Pancreas (tissue), 10 donors: ENCODE results near the gene DGCR8. TPM values are rescaled to one million over a fixed set of nuclear protein-coding genes. Genes with fewer than 3 reads are reported as not detected.
"Not testable (repeated sequence)": the region's sequence is repeated elsewhere in the genome, so short reads cannot be mapped to it uniquely, and the experiment has no call there.

Experiments used
- ATAC-seq, 4 donors: fragments of 200-7000 bp; cut with Tn5 transposase; one replicate each; pipeline versions ENCODE4 v1.8.0 to v1.9.1; 2020; ENCODE audit warnings: mild to moderate bottlenecking in 4 of 4, moderate library complexity in 4 of 4
- DNase-seq, 6 donors: peaks; one replicate each; pipeline ENCODE4 v3.0.0-alpha.2; 2020
- FAIRE-seq: peaks from 2 replicates; lab custom pipeline; 2012; peaks lifted over from hg19 to GRCh38; lab: Jason Lieb, UNC
- H3K27ac ChIP-seq, 4 donors: fragments of 200-600 bp; sonication (generic); 1 replicate in 3 of 4; 2 replicates in 1 of 4; pipeline versions ENCODE4 v1.5.0 to v1.8.0; 2020
- H3K27me3 ChIP-seq, 4 donors: fragments of 200-600 bp; one replicate each; pipeline ENCODE4 v1.8.0; 2021
- H3K36me3 ChIP-seq, 3 donors: fragments of 200-600 bp; sonication (generic) in 1 of 3; one replicate each; pipeline versions ENCODE4 v1.5.0 to v1.8.0; 2020 to 2021
- H3K4me1 ChIP-seq, 3 donors: fragments of 200-600 bp; one replicate each; pipeline ENCODE4 v1.8.0; 2021
- H3K4me3 ChIP-seq, 4 donors: fragments of 200-600 bp; sonication (generic) in 2 of 4; one replicate each; pipeline versions ENCODE4 v1.5.0 to v1.8.0; 2020 to 2021
- H3K9me3 ChIP-seq, 4 donors: fragments of 200-600 bp; one replicate each; pipeline ENCODE4 v1.8.0; 2021
- WGBS, 2 donors: extraction: QIAGEN DNeasy Blood & Tissue Kit; methylation state at CpG; one replicate each; pipeline ENCODE4 v1.1.7; 2013; 5-methylcytosine and 5-hydroxymethylcytosine counted together
- intact Hi-C, 3 donors: fragments of 100-400 bp; cut with DNase I; formaldehyde crosslinking; loops; one replicate each; pipeline versions ENCODE4 v1.11.1 to v1.14.2; 2022
- polyA plus RNA-seq, 2 donors: library from polyadenylated mRNA; stranded (reverse); fragments of 200-250 nt; gene quantifications; one replicate each; pipeline ENCODE4 v1.2.3, GENCODE V29; 2013
- total RNA-seq, 6 donors: library from RNA; stranded (reverse); fragmentation: NEBNext Ultra II Directional in 4 of 6; extraction: Animal tissue kit (Norgen Biotek cat#: 25700) in 4 of 6; gene quantifications; one replicate each; pipeline versions ENCODE4 v1.2.1 to v1.2.4, GENCODE V29; 2021 to 2023
- TF ChIP-seq, protein P1 (sequence below), 4 donors: fragments of 200-600 bp; sonication (generic) in 3 of 4; IDR thresholded peaks; one replicate each; pipeline versions ENCODE4 v1.5.0 to v1.8.0; 2021; ENCODE audit warnings: antibody characterized with exemption in 4 of 4
- donor health status: healthy with polysubstance abuse.
- donor health status: DM: no; HTN: no; CAD: no; lungs with moderate emphysema.
- donor health status: DM: no; HTN: no; CAD: no.
- donor health status: control.
- donor health status: control.
- donor health status: Bipolar disorder and iron deficiency.
- donor health status: DM: yes; HTN: yes; CAD: no.
- donor health status: DM: no; HTN: no; CAD: no.
- donor health status: DM: no; HTN: no; CAD: no.
- donor health status: DM: yes; HTN: yes; CAD: no.

The DGCR8 gene
- total and polyA plus RNA-seq, 8 donors = 14.9 to 31.9 (median 18.9) TPM

DNA sequence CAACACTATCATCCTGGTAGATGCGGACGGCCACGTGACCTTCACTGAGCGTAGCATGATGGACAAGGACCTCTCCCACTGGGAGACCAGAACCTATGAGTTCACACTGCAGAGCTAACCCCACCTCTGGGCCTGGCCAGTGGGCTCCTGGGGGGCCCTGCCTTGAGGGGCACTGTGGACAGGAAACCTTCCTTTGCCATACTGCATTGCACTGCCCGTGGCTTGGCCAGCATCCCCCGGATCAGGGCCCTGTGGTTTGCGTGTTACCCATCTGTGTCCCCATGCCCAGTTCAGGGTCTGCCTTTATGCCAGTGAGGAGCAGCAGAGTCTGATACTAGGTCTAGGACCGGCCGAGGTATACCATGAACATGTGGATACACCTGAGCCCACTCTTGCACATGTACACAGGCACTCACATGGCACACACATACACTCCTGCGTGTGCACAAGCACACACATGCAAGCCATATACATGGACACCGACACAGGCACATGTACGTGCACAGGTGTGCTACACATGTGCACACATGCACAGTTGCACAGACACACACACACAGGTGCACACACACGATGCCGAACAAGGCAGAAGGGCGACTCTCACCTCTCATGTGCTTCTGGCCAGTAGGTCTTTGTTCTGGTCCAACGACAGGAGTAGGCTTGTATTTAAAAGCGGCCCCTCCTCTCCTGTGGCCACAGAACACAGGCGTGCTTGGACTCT lies 15.3 kb upstream of the DGCR8 start:
- H3K27ac ChIP-seq = no peak overlapping the region
- no peaks in the 10 kb centered on the region for H3K4me1 ChIP-seq
- intact Hi-C loops = no loop called here
- no peak overlapping the region for H3K4me3 ChIP-seq
- no peaks in the 10 kb centered on the region for H3K27me3 ChIP-seq
- TF ChIP-seq, protein P1, sequence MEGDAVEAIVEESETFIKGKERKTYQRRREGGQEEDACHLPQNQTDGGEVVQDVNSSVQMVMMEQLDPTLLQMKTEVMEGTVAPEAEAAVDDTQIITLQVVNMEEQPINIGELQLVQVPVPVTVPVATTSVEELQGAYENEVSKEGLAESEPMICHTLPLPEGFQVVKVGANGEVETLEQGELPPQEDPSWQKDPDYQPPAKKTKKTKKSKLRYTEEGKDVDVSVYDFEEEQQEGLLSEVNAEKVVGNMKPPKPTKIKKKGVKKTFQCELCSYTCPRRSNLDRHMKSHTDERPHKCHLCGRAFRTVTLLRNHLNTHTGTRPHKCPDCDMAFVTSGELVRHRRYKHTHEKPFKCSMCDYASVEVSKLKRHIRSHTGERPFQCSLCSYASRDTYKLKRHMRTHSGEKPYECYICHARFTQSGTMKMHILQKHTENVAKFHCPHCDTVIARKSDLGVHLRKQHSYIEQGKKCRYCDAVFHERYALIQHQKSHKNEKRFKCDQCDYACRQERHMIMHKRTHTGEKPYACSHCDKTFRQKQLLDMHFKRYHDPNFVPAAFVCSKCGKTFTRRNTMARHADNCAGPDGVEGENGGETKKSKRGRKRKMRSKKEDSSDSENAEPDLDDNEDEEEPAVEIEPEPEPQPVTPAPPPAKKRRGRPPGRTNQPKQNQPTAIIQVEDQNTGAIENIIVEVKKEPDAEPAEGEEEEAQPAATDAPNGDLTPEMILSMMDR (IDR thresholded peaks at IDR 0.05) = no peak
- FAIRE-seq = no peak
- no peaks in the 10 kb centered on the region for H3K9me3 ChIP-seq
- DNase-seq = peak in 1 of 6 donors; percentile 22
- H3K36me3 ChIP-seq = no peaks in the 10 kb centered on the region
- no peak for ATAC-seq
- 89% methylated on average over 18 of the region's 18 CpGs for WGBS, 2 donors

DNA sequence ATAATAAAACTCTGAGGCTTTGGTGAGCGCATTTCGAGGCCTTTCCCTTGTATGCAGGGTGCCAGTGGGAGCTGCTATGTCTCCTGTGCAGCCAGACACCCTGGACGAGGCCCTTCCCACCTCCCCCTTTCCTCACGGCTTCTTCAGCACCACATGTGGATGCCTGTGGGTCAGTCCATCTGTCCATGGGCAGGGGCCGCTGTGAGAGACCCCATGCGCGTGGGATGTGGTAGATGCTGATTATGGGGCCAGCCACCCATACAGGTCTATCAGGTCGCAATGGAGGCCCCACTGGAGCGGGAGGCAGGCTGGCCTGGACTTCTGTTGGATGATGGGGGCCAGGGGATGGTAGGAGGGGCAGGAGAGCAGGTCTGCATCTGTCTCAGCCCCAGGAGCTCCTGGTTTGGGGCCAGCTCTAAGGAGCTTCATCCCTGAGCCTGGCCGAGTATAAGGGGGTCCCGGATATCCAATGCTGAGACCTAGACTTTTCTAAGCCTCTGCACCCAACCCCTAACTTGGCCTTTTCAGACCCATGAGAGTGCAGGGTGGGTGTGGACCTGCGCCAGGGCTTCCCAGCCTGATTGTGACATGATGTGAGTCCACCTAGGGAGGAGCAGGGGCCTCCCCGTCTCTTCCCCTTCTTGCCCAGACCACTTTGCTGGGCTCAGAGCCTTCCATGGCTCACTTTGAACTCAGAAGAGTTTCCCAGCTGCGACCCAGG lies 14.0 kb upstream of the DGCR8 start:
- no peak overlapping the region for H3K27ac ChIP-seq
- no peaks in the 10 kb centered on the region for H3K36me3 ChIP-seq
- no peak for FAIRE-seq

DNA sequence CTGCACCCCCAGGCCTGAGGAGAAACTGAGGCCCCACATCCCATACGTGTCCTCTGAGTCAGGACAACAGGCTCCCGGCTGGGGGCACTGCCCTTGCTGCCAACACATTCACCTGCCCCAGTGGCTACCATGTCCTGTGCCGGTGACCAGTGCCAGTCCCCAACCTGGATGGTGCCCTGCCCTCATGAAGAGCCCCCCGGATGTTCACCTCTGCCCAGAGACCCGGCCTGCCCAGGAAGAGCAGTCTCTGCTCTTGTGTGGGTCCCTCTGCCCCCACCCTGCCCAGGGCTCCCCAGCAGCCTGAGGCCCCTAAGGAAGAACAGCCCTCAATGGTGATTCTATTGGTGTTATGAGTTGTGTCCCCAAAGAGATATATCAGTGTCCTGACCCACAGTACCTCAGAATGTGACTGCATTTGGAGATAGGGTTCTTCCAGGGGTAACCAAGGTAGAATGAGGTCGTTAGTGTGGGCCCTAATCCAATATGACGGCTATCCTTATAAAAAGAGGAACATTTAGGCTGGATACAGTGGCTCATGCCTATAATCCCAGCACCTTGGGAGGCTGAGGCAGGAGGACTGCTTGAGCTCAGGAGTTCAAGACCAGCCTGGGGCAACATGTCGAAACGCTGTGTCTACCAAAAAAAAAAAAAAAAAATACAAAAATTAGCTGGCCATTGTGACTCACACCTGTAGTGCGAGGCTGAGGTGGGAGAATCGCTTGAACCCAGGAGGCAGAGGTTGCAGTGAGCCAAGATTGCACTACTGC lies 13.2 kb upstream of the DGCR8 start:
- DNase-seq = peak in 2 of 6 donors; percentile 12 to 58
- Histone ChIP-seq H3K4me3 (no peak overlapping the region), H3K9me3 (no peaks in the 10 kb centered on the region), H3K27ac (no peak overlapping the region), H3K4me1 (no peaks in the 10 kb centered on the region), H3K36me3 (no peaks in the 10 kb centered on the region), H3K27me3 (no peaks in the 10 kb centered on the region)
- TF ChIP-seq, protein P1 (IDR thresholded peaks at IDR 0.05) = no peak
- no peak for FAIRE-seq
- WGBS, 2 donors = 93 to 94% methylated on average over 11 of the region's 11 CpGs
- intact Hi-C loops = no loop called here
- no peak for ATAC-seq

More for the DNA sequence above, 14.0 kb upstream of the DGCR8 start:
- H3K4me3 ChIP-seq = no peak overlapping the region
- DNase-seq (peak in 1 of 6 donors; percentile 53), ATAC-seq (no peak)
- 89 to 91% methylated on average over 14 of the region's 14 CpGs for WGBS, 2 donors
- TF ChIP-seq, protein P1 (IDR thresholded peaks at IDR 0.05) = no peak
- intact Hi-C loops = no loop called here
- no peaks in the 10 kb centered on the region for H3K4me1 ChIP-seq
- no peaks in the 10 kb centered on the region for H3K27me3 ChIP-seq
- H3K9me3 ChIP-seq = no peaks in the 10 kb centered on the region

DNA sequence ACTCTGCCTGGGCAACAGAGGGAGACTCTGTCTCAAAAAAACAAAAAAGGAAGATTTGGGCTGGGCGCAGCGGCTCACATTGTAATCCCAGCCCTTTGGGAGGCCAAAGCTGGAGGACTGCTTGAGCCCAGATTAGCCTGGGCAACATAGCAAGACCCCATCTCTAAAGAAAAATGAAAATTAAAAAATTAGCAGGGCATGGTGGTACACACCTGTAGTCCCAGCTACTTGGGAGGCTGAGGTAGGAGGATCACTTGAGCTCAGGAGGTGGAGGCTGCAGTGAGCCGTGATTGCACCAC lies 12.7 kb upstream of the DGCR8 start:
- DNase-seq, H3K27me3 ChIP-seq, H3K27ac ChIP-seq, H3K36me3 ChIP-seq, H3K4me3 ChIP-seq, ATAC-seq, intact Hi-C loops, FAIRE-seq, H3K9me3 ChIP-seq, H3K4me1 ChIP-seq: not testable (repeated sequence)
- 95 to 99% methylated on average over 3 of the region's 3 CpGs for WGBS, 2 donors

DNA sequence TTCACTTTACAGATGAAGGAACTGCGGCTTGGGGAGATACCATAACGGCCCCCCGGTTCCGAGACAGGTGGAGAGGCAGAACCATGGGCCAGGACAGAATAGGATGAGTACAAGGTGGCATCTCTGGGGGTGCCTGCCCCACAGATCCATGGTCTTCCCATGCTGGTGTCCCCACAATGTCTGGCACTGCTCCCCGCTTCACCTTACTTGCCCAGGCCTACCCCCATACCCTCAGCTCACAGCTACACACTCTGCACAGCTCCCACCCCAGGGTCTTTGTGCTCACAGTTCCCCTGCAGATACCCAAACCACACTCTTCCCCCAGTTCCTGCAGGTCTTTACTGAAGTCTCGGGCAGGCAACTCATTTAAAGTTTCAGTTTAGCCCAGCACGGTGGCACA lies 11.4 kb upstream of the DGCR8 start:
- DNase-seq (peak in 1 of 6 donors; percentile 19), FAIRE-seq (no peak), ATAC-seq (no peak)
- no peak overlapping the region for H3K4me3 ChIP-seq
- no peak overlapping the region for H3K27ac ChIP-seq
- 91 to 95% methylated on average over 7 of the region's 7 CpGs for WGBS, 2 donors
- H3K4me1 ChIP-seq = no peaks in the 10 kb centered on the region
- H3K27me3 ChIP-seq = no peaks in the 10 kb centered on the region
- H3K9me3 ChIP-seq = no peaks in the 10 kb centered on the region
- intact Hi-C loops = no loop called here
- TF ChIP-seq, protein P1 (IDR thresholded peaks at IDR 0.05) = no peak
- H3K36me3 ChIP-seq = no peaks in the 10 kb centered on the region
